OCI-LY3 (cell line): ENCODE results near the gene NOS1.
"Not testable (repeated sequence)": the region's sequence is repeated elsewhere in the genome, so short reads cannot be mapped to it uniquely, and the experiment has no call there.

Experiments used
- H2AFZ ChIP-seq: fragments of 200-600, 300-600 bp; shearing (Covaris generic); 2 replicates; pipeline ENCODE4 v1.6.0; 2014; ENCODE audit warnings: antibody characterized with exemption, low read depth, low read length
- H3K27ac ChIP-seq: fragments of 200-600, 300-600 bp; sonication (generic); 2 replicates; pipeline ENCODE4 v1.5.1; 2014; ENCODE audit warnings: mild to moderate bottlenecking, low read length, moderate library complexity, mixed read lengths
- H3K27me3 ChIP-seq: fragments of 200-600, 300-600 bp; sonication (generic); 2 replicates; pipeline ENCODE4 v1.6.1; 2014; ENCODE audit warnings: low read depth, low read length, mixed read lengths
- H3K36me3 ChIP-seq: fragments of 200-600, 300-600 bp; sonication (generic); replicated peaks from 2 replicates; pipeline ENCODE3; 2014; ENCODE audit warnings: low read depth, low read length, mixed read lengths
- H3K4me1 ChIP-seq: fragments of 300-600, 200-600 bp; sonication (generic); 2 replicates; pipeline ENCODE4 v1.6.1; 2014; ENCODE audit warnings: low read length, mixed read lengths
- H3K4me2 ChIP-seq: fragments of 200-600, 300-600 bp; sonication (generic); 2 replicates; pipeline ENCODE4 v1.6.1; 2014; ENCODE audit warnings: low read length, mixed read lengths
- H3K4me3 ChIP-seq: fragments of 300-600, 200-600 bp; sonication (generic); 2 replicates; pipeline ENCODE4 v1.5.1; 2014; ENCODE audit warnings: antibody characterized with exemption, mild to moderate bottlenecking, low read length, moderate library complexity
- H3K79me2 ChIP-seq: fragments of 300-600, 200-600 bp; shearing (Covaris generic); 2 replicates; pipeline ENCODE4 v1.6.1; 2014; ENCODE audit warnings: mild to moderate bottlenecking, low read length, mixed read lengths
- H3K9ac ChIP-seq: fragments of 300-600, 200-600 bp; shearing (Covaris generic); 2 replicates; pipeline ENCODE4 v1.6.0; 2014; ENCODE audit warnings: mild to moderate bottlenecking, low read length, moderate library complexity
- H3K9me3 ChIP-seq: fragments of 200-600, 300-600 bp; shearing (Covaris generic); 2 replicates; pipeline ENCODE4 v1.6.1; 2014; ENCODE audit warnings: low read length, mixed read lengths; ENCODE audit not compliant: insufficient read depth
- H4K20me1 ChIP-seq: fragments of 200-600, 300-600 bp; sonication (generic); 2 replicates; pipeline ENCODE4 v1.6.1; 2016; ENCODE audit warnings: low read length, mixed read lengths; ENCODE audit not compliant: insufficient read depth
- EZH2phosphoT487 ChIP-seq: fragments of 200-600 bp; shearing (Covaris generic); IDR thresholded peaks from 2 replicates; pipeline ENCODE4 v1.6.1; 2018; ENCODE audit warnings: antibody characterized with exemption, mixed run types, low read depth
- TF ChIP-seq, protein P1 (sequence below): fragments of 200-600, 300-600 bp; sonication (generic); IDR thresholded peaks from 2 replicates; pipeline ENCODE4 v1.5.1; 2014; ENCODE audit warnings: antibody characterized with exemption, low read length, low read depth

Gene NOS1

GRCh38 chr12:117193903-117194302, 167.5 kb downstream of the NOS1 start:
- no peak overlapping the region for H3K4me2 ChIP-seq
- no peak overlapping the region for H3K4me3 ChIP-seq
- peaks cover 13% of the 10 kb centered on the region for H3K79me2 ChIP-seq
- H2AFZ ChIP-seq: no peak overlapping the region
- H3K9me3 ChIP-seq: no peaks in the 10 kb centered on the region
- no peak overlapping the region for H3K9ac ChIP-seq
- no peak overlapping the region for H3K27ac ChIP-seq
- H4K20me1 ChIP-seq: peaks cover 5% of the 10 kb centered on the region
- peaks cover 6% of the 10 kb centered on the region for H3K4me1 ChIP-seq
- H3K36me3 ChIP-seq: no peaks in the 10 kb centered on the region
- H3K27me3 ChIP-seq: 0 out of 2 replicates have a peak, but pooled peaks cover 12% of the 10 kb centered on the region
- no peak for TF ChIP-seq EZH2phosphoT487
- TF ChIP-seq, protein P1, sequence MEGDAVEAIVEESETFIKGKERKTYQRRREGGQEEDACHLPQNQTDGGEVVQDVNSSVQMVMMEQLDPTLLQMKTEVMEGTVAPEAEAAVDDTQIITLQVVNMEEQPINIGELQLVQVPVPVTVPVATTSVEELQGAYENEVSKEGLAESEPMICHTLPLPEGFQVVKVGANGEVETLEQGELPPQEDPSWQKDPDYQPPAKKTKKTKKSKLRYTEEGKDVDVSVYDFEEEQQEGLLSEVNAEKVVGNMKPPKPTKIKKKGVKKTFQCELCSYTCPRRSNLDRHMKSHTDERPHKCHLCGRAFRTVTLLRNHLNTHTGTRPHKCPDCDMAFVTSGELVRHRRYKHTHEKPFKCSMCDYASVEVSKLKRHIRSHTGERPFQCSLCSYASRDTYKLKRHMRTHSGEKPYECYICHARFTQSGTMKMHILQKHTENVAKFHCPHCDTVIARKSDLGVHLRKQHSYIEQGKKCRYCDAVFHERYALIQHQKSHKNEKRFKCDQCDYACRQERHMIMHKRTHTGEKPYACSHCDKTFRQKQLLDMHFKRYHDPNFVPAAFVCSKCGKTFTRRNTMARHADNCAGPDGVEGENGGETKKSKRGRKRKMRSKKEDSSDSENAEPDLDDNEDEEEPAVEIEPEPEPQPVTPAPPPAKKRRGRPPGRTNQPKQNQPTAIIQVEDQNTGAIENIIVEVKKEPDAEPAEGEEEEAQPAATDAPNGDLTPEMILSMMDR: no peak

- not testable (repeated sequence) for H3K9me3 ChIP-seq, H3K36me3 ChIP-seq, H3K27ac ChIP-seq, H3K4me3 ChIP-seq, H2AFZ ChIP-seq, H3K4me2 ChIP-seq, H4K20me1 ChIP-seq, H3K9ac ChIP-seq, H3K4me1 ChIP-seq
- H3K27me3 ChIP-seq: 0 out of 2 replicates have a peak, but pooled peaks cover 12% of the 10 kb centered on the region
- H3K79me2 ChIP-seq: peaks cover 27% of the 10 kb centered on the region
Observed at GRCh38 chr12:117192581-117192980, 168.8 kb downstream of the NOS1 start.

- Histone ChIP-seq H3K79me2 (peaks cover 30% of the 10 kb centered on the region), H3K27me3 (0 out of 2 replicates have a peak, but pooled peaks cover 12% of the 10 kb centered on the region), H3K9ac (no peak overlapping the region), H3K4me1 (peaks cover 10% of the 10 kb centered on the region), H3K4me2 (no peak overlapping the region), H2AFZ (no peak overlapping the region), H4K20me1 (peaks cover 9% of the 10 kb centered on the region), H3K27ac (no peak overlapping the region), H3K9me3 (no peaks in the 10 kb centered on the region), H3K36me3 (peaks cover 8% of the 10 kb centered on the region), H3K4me3 (no peak overlapping the region)
- TF ChIP-seq EZH2phosphoT487: no peak
- TF ChIP-seq, protein P1: no peak
Observed at GRCh38 chr12:117192057-117192456, 169.4 kb downstream of the NOS1 start.

DNA sequence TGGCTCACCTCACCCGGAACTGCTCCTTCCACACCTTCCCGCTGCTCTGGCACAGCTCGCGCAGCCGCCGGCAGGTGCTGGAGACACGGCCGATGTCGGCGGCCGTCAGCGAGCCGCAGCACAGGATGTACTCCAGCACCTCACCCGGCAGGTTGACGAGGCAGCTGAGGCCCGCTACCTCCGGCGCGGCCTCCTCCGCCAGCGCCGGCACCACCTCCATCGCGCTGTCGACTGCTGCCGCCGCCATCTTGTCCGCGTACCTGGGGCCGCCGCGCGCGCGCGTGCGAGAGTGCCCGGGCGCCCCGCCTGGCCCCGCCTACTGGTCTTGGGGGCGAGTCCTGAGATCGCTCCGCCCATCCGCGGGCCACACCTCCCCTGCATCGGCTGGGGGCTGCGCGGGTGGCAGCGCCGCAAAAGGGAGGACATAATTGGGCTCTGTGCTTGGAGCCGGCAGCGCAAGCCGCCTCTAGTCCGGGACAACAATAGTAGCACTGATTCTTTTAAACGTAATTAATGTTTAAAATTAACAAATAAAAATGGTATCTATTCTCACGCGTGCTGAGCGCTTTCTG, 171.1 kb downstream of the NOS1 start, which contains the start of gene FBXO21:
Gene FBXO21, minus strand, starts transcription at position 261 of the 572 bp plus-strand sequence. Its CDS starts 14 bp downstream, at position 247.
- Histone ChIP-seq H3K4me3 (peak within 1 kb of the TSS; percentile 99), H3K4me1 (peaks cover 10% of the 10 kb centered on the region), H3K9me3 (no peaks in the 10 kb centered on the region), H3K27me3 (0 out of 2 replicates have a peak, but pooled peaks cover 10% of the 10 kb centered on the region), H3K79me2 (peaks cover 37% of the 10 kb centered on the region), H3K36me3 (peaks cover 18% of the 10 kb centered on the region), H3K4me2 (peak within 1 kb of the TSS; percentile 79), H4K20me1 (peaks cover 9% of the 10 kb centered on the region), H3K27ac (peak within 1 kb of the TSS; percentile 24; the same call in 1 of the 2 replicates), H3K9ac (peak within 1 kb of the TSS; percentile 91), H2AFZ (peak within 1 kb of the TSS; percentile 71)
- TF ChIP-seq, protein P1: no peak
- no peak for TF ChIP-seq EZH2phosphoT487
